Chondrocyte (in vitro differentiated cells): ENCODE results near the gene ASB15. TPM values are rescaled to one million over a fixed set of nuclear protein-coding genes. Genes with fewer than 3 reads are reported as not detected.
A peak's percentile ranks its signal among the peaks of the same experiment; 100 is the strongest.

ENCODE experiments used
- DNase-seq: peaks from one replicate; pipeline ENCODE4 v3.0.0; 2021; ENCODE audit warnings: mixed read lengths, low spot score
- H3K27ac Mint-ChIP-seq: one replicate; pipeline ENCODE4 v1.8.0; 2021; ENCODE audit warnings: mild to moderate bottlenecking, moderate library complexity, mixed read lengths; ENCODE audit not compliant: unreplicated experiment
- H3K27me3 Mint-ChIP-seq: 2 replicates; pipeline ENCODE4 v1.8.0; 2021; ENCODE audit warnings: low read depth, mixed read lengths
- H3K36me3 Mint-ChIP-seq: 2 replicates; pipeline ENCODE4 v1.8.0; 2021; ENCODE audit warnings: low read depth, mixed read lengths
- H3K4me1 Mint-ChIP-seq: 2 replicates; pipeline ENCODE4 v1.8.0; 2021; ENCODE audit warnings: low read depth, mild to moderate bottlenecking, mixed read lengths
- H3K4me3 Mint-ChIP-seq: one replicate; pipeline ENCODE4 v1.8.0; 2021; ENCODE audit warnings: mild to moderate bottlenecking, moderate library complexity, mixed read lengths; ENCODE audit not compliant: unreplicated experiment
- H3K9me3 Mint-ChIP-seq: 2 replicates; pipeline ENCODE4 v1.8.0; 2021; ENCODE audit warnings: low read depth, mixed read lengths
- CTCF ChIP-seq: fragments of 200-600 bp; sonication (generic); IDR thresholded peaks from 2 replicates; pipeline ENCODE4 v1.5.0; 2021; ENCODE audit warnings: antibody characterized with exemption, mild to moderate bottlenecking, moderate library complexity
- total RNA-seq: library from RNA; stranded (reverse); gene quantifications from 3 replicates; pipeline ENCODE4 v1.2.1, GENCODE V29; 2021

The ASB15 gene
- total RNA-seq, 1 donor from 2014 or later: not detected

- Mint-ChIP-seq H3K27me3 (no peaks in the 10 kb centered on the region), H3K27ac (no peak within 1 kb of the TSS), H3K9me3 (no peaks in the 10 kb centered on the region), H3K4me3 (no peak within 1 kb of the TSS), H3K36me3 (peaks cover 3% of the 10 kb centered on the region), H3K4me1 (no peaks in the 10 kb centered on the region)
- no peak for TF ChIP-seq CTCF
- peak; percentile 96 for DNase-seq
Measured at GRCh38 chr7:123557398-123558288, 44.0 kb upstream of the ASB15 start, which contains the start of gene NDUFA5. TSS of gene NDUFA5 (minus strand) at chr7:123557818. CDS start at chr7:123557795, 23 bp downstream.

GRCh38 chr7:123558289-123558874 is 43.2 kb upstream of the ASB15 start:
- Mint-ChIP-seq H3K36me3 (no peaks in the 10 kb centered on the region), H3K27me3 (no peaks in the 10 kb centered on the region), H3K4me3 (no peak overlapping the region), H3K27ac (no peak overlapping the region), H3K9me3 (no peaks in the 10 kb centered on the region), H3K4me1 (no peaks in the 10 kb centered on the region)
- DNase-seq: no peak
- TF ChIP-seq CTCF: no peak

DNA sequence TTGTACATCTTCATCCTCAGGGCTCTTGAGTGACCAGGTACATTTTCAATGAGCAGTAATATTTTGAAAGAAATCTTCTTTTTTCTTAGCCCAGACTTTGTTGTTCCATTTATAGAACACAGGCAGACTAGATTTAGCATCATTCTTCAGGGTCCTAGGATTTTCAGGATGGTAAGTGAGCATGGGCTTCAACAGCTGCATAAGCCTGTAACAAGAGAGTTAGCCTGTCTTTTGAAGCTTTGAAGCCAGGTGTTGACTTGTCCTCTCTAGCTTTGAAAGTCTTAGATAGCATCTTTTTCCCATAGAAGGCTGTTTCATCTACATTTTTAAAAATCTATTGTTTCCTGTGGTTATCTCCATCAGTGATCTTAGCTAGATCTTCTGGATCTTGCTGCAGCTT is 39.5 kb upstream of the ASB15 start:
- H3K27ac Mint-ChIP-seq: no peak overlapping the region
- H3K27me3 Mint-ChIP-seq: no peaks in the 10 kb centered on the region
- no peaks in the 10 kb centered on the region for H3K9me3 Mint-ChIP-seq
- no peaks in the 10 kb centered on the region for H3K4me1 Mint-ChIP-seq
- no peaks in the 10 kb centered on the region for H3K36me3 Mint-ChIP-seq
- H3K4me3 Mint-ChIP-seq: no peak overlapping the region
- DNase-seq: no peak
- no peak for TF ChIP-seq CTCF

DNA sequence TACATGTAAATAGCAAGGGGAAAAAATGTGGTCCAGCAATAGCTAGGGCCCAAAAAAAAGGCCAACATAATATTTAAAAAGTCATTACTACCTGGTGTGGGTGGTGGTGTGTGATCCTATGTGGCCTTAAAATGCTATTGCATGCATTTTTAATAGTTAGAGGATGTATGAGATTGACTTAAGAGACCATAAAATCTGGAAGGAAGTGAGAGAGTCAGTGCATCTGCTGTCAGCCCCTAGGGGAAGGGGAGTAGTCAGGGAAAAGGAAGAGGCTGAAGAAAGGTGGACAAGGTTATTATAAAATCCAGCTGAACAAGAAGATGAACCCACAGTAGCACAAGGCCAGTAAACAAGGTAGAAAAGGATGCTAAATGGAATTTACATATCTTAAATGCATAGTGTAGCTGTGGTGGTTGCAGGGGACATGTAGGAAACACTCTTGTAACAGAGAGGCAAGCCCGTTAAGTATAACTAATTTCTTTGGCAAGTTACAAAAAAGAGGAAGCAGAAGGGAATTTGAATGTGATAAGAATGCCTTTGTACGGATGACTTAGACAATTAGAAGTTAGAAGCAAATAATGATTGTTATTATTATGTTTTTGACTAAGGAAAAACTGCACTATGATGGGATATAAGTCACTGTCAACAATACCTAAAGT is 32.1 kb upstream of the ASB15 start:
- no peak for TF ChIP-seq CTCF
- Mint-ChIP-seq H3K4me1 (no peaks in the 10 kb centered on the region), H3K27me3 (no peaks in the 10 kb centered on the region), H3K27ac (no peak overlapping the region), H3K36me3 (no peaks in the 10 kb centered on the region), H3K9me3 (no peaks in the 10 kb centered on the region), H3K4me3 (no peak overlapping the region)
- DNase-seq: no peak

DNA sequence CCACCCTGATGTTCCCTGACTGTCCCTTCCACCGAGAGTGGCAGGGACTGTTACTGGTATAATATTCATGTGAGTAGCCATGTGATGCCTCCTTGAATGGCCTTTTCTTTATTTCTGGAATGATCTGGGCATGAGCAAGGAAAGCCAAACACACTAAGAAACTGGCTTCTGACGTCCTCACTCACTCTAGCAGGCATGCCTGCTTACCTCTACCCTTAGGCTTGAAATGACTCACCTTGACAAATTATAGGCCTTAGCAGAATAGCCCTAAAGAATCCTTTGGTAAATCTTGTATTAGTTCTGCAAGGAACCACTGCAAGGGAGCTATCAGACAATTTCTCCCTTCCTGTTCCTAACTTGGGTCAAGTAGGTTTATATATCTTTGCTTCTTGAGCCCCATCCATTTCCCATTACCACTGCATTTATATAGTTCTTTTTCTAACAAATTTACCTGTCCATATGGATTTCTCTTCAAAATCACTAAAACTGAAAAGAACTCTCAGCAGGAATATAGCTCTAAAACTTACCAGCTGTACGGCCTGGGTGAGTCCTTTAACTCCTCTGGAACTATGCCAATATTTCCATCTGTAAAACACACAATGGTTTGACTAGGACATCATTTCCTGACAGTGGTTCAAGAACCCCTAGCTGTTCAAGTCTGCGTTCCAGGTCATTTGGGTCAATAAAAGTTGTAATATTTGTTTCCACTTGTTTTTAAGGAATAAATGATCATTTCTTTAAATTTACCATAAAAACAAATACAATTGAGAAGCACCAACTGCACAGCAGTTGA is 31.0 kb upstream of the ASB15 start:
- no peaks in the 10 kb centered on the region for H3K4me1 Mint-ChIP-seq
- no peaks in the 10 kb centered on the region for H3K27me3 Mint-ChIP-seq
- H3K27ac Mint-ChIP-seq: no peak overlapping the region
- H3K4me3 Mint-ChIP-seq: no peak overlapping the region
- H3K36me3 Mint-ChIP-seq: no peaks in the 10 kb centered on the region
- DNase-seq: no peak
- no peaks in the 10 kb centered on the region for H3K9me3 Mint-ChIP-seq
- TF ChIP-seq CTCF: no peak
